K562 (cell line): ENCODE results near the gene RUVBL1. TPM values are rescaled to one million over a fixed set of nuclear protein-coding genes. Genes with fewer than 3 reads are reported as not detected.

Experiments
- BCL6 ChIP-seq: fragments of 250-450 bp; sonication (Bioruptor Pico); IDR thresholded peaks from 2 replicates; pipeline ENCODE4 v1.4.0; 2020
- CHD1 ChIP-seq: fragments of 200-600 bp; sonication (generic); IDR thresholded peaks from one replicate; pipeline ENCODE4 v1.6.1; 2012; ENCODE audit warnings: mild to moderate bottlenecking, moderate library complexity, low read length, inconsistent platforms
- CREM ChIP-seq: IDR thresholded peaks from 2 replicates; pipeline ENCODE4 v1.6.1; 2014; ENCODE audit warnings: antibody characterized with exemption, low read depth
- DPF2 ChIP-seq: fragments of 450-650 bp; IDR thresholded peaks from 2 replicates; pipeline ENCODE4 v1.6.1; 2016
- GABPB1 ChIP-seq: sonication (generic); formaldehyde crosslinking; IDR thresholded peaks from 2 replicates; pipeline ENCODE4 v1.8.0; 2022; ENCODE audit warnings: mild to moderate bottlenecking, missing genetic modification reagents
- KDM5B ChIP-seq: fragments of 200-600 bp; sonication (generic); IDR thresholded peaks from 2 replicates; pipeline ENCODE4 v1.6.1; 2012; ENCODE audit warnings: low read depth, mild to moderate bottlenecking, moderate library complexity, low read length, control low read depth, inconsistent platforms; ENCODE audit not compliant: insufficient replicate concordance
- NR1H2 ChIP-seq: sonication (generic); formaldehyde crosslinking; IDR thresholded peaks from 2 replicates; pipeline ENCODE4 v1.4.0; 2020; ENCODE audit warnings: mild to moderate bottlenecking, missing genetic modification reagents
- SAFB ChIP-seq: fragments of 200-400 bp; formaldehyde crosslinking; IDR thresholded peaks from 2 replicates; pipeline ENCODE4 v1.6.1; 2017; ENCODE audit warnings: low read depth, low read length, borderline replicate concordance
- TAF15 ChIP-seq: fragments of 200-400 bp; formaldehyde crosslinking; IDR thresholded peaks from 2 replicates; pipeline ENCODE4 v1.6.1; 2017; ENCODE audit warnings: mild to moderate bottlenecking, low read depth, low read length, moderate library complexity
- TGIF2 ChIP-seq: sonication (generic); formaldehyde crosslinking; IDR thresholded peaks from 2 replicates; pipeline ENCODE4 v1.8.1; 2022; ENCODE audit warnings: mild to moderate bottlenecking, missing genetic modification reagents, moderate library complexity
- TRIM24 ChIP-seq, 2 experiments: fragments of 450-650 bp; IDR thresholded peaks; 2 replicates each; pipeline ENCODE4 v1.6.1; 2016
- ZNF133 ChIP-seq: fragments of 250-450 bp; sonication (Bioruptor Pico); IDR thresholded peaks from 2 replicates; pipeline ENCODE4 v1.4.0; 2020; ENCODE audit warnings: mild to moderate bottlenecking
- ZNF174 ChIP-seq: fragments of 250-450 bp; sonication (Bioruptor Pico); IDR thresholded peaks from 2 replicates; pipeline ENCODE4 v1.4.0; 2020; ENCODE audit warnings: mild to moderate bottlenecking
- ZNF184 ChIP-seq: sonication (generic); formaldehyde crosslinking; IDR thresholded peaks from 2 replicates; pipeline ENCODE4 v1.5.0; 2020; ENCODE audit warnings: missing genetic modification reagents
- ZNF561 ChIP-seq: fragments of 450-650 bp; formaldehyde crosslinking; conservative IDR thresholded peaks from 2 replicates; pipeline ENCODE4 v1.4.0; 2020; ENCODE audit warnings: mild to moderate bottlenecking, moderate library complexity
- ZNF589 ChIP-seq: fragments of 200-800 bp; sonication (Bioruptor generic); IDR thresholded peaks from 2 replicates; pipeline ENCODE4 v1.6.1; 2016; ENCODE audit warnings: low read depth, missing genetic modification characterization, missing compliant biosample characterization
- ZZZ3 ChIP-seq: fragments of 450-650 bp; IDR thresholded peaks from 2 replicates; pipeline ENCODE4 v1.6.1; 2016; ENCODE audit warnings: antibody characterized with exemption, mild to moderate bottlenecking, moderate library complexity
- polyA plus RNA-seq, 8 experiments: library from polyadenylated mRNA; depleted of rRNA in 4 of 8; stranded (reverse) in 5 of 8; unstranded in 3 of 8; fragments of >200 nt; fragmentation: Nextera tagmentation in 2 of 8; fragmentation: Illumina TruSeq in 1 of 8; extraction: Ambion mirVana in 2 of 8; extraction: Trizol in 1 of 8; gene quantifications; 2 replicates each; pipeline versions ENCODE4 v1.2.1 to v1.2.3, GENCODE V29; 2011 to 2014; ENCODE audit warnings: inconsistent platforms in 1 of 8, missing spikeins in 1 of 8
- total RNA-seq, 7 experiments: library from RNA; depleted of rRNA in 6 of 7; stranded (reverse); fragments of >200 nt in 6 of 7; fragmentation: Illumina TruSeq in 2 of 7; extraction: Trizol in 2 of 7; gene quantifications; 2 replicates each; pipeline versions ENCODE4 v1.2.1 to v1.2.3, GENCODE V29; 2011 to 2021; ENCODE audit warnings: low replicate concordance in 1 of 7
- TF ChIP-seq, protein P1 (sequence below): sonication (generic); formaldehyde crosslinking; IDR thresholded peaks from 2 replicates; pipeline ENCODE4 v1.8.0; 2022; ENCODE audit warnings: missing genetic modification reagents, mild to moderate bottlenecking, borderline replicate concordance
- TF ChIP-seq, protein P2 (sequence below): sonication (generic); formaldehyde crosslinking; IDR thresholded peaks from 2 replicates; pipeline ENCODE4 v1.8.1; 2023; ENCODE audit warnings: mild to moderate bottlenecking, missing genetic modification reagents
- TF ChIP-seq, protein P3 (sequence below): fragments of 450-650 bp; IDR thresholded peaks from 2 replicates; pipeline ENCODE4 v1.6.1; 2018; ENCODE audit not compliant: partially characterized antibody
- TF ChIP-seq, protein P4 (sequence below): fragments of 450-650 bp; IDR thresholded peaks from 2 replicates; pipeline ENCODE4 v1.6.1; 2016; ENCODE audit warnings: antibody characterized with exemption

Gene RUVBL1
- total and polyA plus RNA-seq, 9 of the 15 experiments (the other 6 are each of a cell fraction or from before 2014, with no cell fraction given) = 20.7 to 147 (median 113) TPM

DNA sequence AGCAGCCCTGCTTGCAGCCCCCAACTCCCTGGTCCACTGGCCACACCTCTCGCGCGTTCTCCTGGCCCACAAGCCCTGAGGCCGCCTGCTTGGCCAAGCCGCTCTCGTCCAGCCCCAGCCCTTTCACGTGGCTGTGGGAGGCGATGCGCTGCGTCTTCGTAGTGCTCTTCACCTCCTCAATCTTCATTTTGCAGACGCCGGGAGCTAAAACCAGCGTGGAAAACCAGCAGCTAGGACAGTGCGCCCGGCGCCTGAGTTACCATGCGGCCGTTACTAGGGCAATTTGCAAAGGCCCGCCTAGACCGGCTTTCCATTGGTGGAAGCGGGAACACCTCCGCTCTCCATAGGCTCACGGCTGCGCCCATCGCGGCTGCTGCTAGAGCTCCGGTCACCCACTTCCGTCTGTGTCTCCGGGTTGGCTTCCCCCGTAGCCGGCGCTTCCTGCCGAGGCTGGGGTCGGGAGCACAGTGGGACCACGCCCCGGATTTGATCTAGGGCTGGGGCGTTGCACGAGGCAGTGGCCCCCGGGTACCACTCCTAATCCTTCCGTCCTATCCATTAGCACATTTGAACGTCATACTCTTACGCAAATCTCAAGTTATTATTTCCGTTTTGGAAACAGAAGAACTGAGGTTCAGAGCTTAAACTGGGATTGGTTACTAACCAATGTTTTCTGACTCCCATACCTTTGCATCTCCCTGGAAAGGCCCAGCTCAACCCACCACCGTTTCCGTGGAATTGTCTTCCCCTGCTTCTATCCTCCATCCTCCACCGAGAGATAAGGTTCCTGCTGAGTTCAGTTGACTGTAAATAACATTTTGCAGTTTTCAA lies at the start of gene RUVBL1 (continued):
- TF ChIP-seq, protein P1, sequence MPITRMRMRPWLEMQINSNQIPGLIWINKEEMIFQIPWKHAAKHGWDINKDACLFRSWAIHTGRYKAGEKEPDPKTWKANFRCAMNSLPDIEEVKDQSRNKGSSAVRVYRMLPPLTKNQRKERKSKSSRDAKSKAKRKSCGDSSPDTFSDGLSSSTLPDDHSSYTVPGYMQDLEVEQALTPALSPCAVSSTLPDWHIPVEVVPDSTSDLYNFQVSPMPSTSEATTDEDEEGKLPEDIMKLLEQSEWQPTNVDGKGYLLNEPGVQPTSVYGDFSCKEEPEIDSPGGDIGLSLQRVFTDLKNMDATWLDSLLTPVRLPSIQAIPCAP (CRISPR knock-in tag) = no peak
- TF ChIP-seq, protein P2, sequence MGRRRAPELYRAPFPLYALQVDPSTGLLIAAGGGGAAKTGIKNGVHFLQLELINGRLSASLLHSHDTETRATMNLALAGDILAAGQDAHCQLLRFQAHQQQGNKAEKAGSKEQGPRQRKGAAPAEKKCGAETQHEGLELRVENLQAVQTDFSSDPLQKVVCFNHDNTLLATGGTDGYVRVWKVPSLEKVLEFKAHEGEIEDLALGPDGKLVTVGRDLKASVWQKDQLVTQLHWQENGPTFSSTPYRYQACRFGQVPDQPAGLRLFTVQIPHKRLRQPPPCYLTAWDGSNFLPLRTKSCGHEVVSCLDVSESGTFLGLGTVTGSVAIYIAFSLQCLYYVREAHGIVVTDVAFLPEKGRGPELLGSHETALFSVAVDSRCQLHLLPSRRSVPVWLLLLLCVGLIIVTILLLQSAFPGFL (CRISPR knock-in tag) = no peak
- TF ChIP-seq TGIF2 = no peak
- TF ChIP-seq ZNF184 = no peak
- peak; percentile 47; the same call in 1 of the 2 replicates for TF ChIP-seq ZNF589 (CRISPR knock-in tag)
- TF ChIP-seq KDM5B = peak; percentile 56
- TF ChIP-seq NR1H2 = no peak
- TF ChIP-seq ZNF174 = no peak
- no peak for TF ChIP-seq BCL6 (CRISPR knock-in tag)
- peak; percentile 99 for TF ChIP-seq GABPB1 (CRISPR knock-in tag)
- no peak for TF ChIP-seq TAF15
- TF ChIP-seq DPF2 = no peak
- TF ChIP-seq ZZZ3 = no peak
- TF ChIP-seq, protein P3, sequence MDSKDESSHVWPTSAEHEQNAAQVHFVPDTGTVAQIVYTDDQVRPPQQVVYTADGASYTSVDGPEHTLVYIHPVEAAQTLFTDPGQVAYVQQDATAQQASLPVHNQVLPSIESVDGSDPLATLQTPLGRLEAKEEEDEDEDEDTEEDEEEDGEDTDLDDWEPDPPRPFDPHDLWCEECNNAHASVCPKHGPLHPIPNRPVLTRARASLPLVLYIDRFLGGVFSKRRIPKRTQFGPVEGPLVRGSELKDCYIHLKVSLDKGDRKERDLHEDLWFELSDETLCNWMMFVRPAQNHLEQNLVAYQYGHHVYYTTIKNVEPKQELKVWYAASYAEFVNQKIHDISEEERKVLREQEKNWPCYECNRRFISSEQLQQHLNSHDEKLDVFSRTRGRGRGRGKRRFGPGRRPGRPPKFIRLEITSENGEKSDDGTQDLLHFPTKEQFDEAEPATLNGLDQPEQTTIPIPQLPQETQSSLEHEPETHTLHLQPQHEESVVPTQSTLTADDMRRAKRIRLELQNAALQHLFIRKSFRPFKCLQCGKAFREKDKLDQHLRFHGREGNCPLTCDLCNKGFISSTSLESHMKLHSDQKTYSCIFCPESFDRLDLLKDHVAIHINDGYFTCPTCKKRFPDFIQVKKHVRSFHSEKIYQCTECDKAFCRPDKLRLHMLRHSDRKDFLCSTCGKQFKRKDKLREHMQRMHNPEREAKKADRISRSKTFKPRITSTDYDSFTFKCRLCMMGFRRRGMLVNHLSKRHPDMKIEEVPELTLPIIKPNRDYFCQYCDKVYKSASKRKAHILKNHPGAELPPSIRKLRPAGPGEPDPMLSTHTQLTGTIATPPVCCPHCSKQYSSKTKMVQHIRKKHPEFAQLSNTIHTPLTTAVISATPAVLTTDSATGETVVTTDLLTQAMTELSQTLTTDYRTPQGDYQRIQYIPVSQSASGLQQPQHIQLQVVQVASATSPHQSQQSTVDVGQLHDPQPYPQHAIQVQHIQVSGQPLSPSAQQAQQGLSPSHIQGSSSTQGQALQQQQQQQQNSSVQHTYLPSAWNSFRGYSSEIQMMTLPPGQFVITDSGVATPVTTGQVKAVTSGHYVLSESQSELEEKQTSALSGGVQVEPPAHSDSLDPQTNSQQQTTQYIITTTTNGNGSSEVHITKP = peak; percentile 91
- no peak for TF ChIP-seq CHD1
- no peak for TF ChIP-seq ZNF133 (CRISPR knock-in tag)
- peak; percentile 78 for TF ChIP-seq CREM
- TF ChIP-seq, protein P4, sequence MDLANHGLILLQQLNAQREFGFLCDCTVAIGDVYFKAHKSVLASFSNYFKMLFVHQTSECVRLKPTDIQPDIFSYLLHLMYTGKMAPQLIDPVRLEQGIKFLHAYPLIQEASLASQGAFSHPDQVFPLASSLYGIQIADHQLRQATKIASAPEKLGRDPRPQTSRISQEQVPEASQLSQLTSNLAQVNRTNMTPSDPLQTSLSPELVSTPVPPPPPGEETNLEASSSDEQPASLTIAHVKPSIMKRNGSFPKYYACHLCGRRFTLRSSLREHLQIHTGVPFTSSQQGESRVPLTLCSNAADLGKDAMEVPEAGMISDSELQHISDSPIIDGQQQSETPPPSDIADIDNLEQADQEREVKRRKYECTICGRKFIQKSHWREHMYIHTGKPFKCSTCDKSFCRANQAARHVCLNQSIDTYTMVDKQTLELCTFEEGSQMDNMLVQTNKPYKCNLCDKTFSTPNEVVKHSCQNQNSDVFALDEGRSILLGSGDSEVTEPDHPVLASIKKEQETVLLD = no peak
- TF ChIP-seq SAFB = no peak
- TF ChIP-seq ZNF561 = no peak
- peak in 1 of 2 experiments; percentile 97; a peak in 2 of 4 replicates for TF ChIP-seq TRIM24 (IDR thresholded peaks at IDR 0.05)
